Fibroblast of lung (primary cell): Measurements from ENCODE around the gene WDHD1. TPM values are rescaled to one million over a fixed set of nuclear protein-coding genes. Genes with fewer than 3 reads are reported as not detected.

ENCODE experiments used
- DNase-seq, 2 donors: peaks; one replicate each; pipeline versions ENCODE4 v3.0.0 to v3.0.0-alpha.2; 2010; ENCODE audit warnings: low read depth in 2 of 2
- H2AFZ ChIP-seq: 2 replicates; pipeline ENCODE4 v1.5.1; 2012; ENCODE audit warnings: low read length, control low read depth, inconsistent platforms
- H3K27ac ChIP-seq: 2 replicates; pipeline ENCODE4 v1.5.1; 2011; ENCODE audit warnings: low read length, control low read depth; ENCODE audit not compliant: insufficient read depth
- H3K27me3 ChIP-seq: 2 replicates; pipeline ENCODE4 v1.5.1; 2011; ENCODE audit warnings: mild to moderate bottlenecking, low read length; ENCODE audit not compliant: control insufficient read depth, insufficient read depth
- H3K36me3 ChIP-seq: 2 replicates; pipeline ENCODE4 v1.5.1; 2011; ENCODE audit warnings: low read length; ENCODE audit not compliant: control insufficient read depth, insufficient read depth
- H3K4me1 ChIP-seq: 2 replicates; pipeline ENCODE4 v1.5.1; 2011; ENCODE audit warnings: low read length; ENCODE audit not compliant: control insufficient read depth, insufficient read depth; ENCODE audit errors: extremely low read depth
- H3K4me2 ChIP-seq: 2 replicates; pipeline ENCODE4 v1.5.1; 2011; ENCODE audit warnings: low read length, control low read depth; ENCODE audit not compliant: insufficient read depth; ENCODE audit errors: extremely low read depth
- H3K4me3 ChIP-seq, 4 experiments: fragments of 200-600 bp in 1 of 4; sonication (generic) in 1 of 4; replicated peaks in 1 of 4; 2 replicates each; pipeline ENCODE4 v1.5.1; 2011 to 2016; ENCODE audit warnings: low read length in 4 of 4, low read depth in 3 of 4, mild to moderate bottlenecking in 3 of 4, control low read depth in 2 of 4, inconsistent platforms in 1 of 4, mixed read lengths in 1 of 4; ENCODE audit not compliant: insufficient read depth in 1 of 4; ENCODE audit errors: control extremely low read depth in 1 of 4
- H3K79me2 ChIP-seq: 2 replicates; pipeline ENCODE4 v1.5.1; 2012; ENCODE audit warnings: mild to moderate bottlenecking, low read length, inconsistent platforms; ENCODE audit not compliant: control insufficient read depth, insufficient read depth
- H3K9ac ChIP-seq: 2 replicates; pipeline ENCODE4 v1.5.1; 2011; ENCODE audit warnings: mild to moderate bottlenecking, low read length, control low read depth; ENCODE audit not compliant: insufficient read depth
- H3K9me3 ChIP-seq: 2 replicates; pipeline ENCODE4 v1.5.1; 2012; ENCODE audit warnings: low read depth, low read length; ENCODE audit not compliant: control insufficient read depth, insufficient read depth
- H4K20me1 ChIP-seq: 2 replicates; pipeline ENCODE4 v1.5.1; 2011; ENCODE audit warnings: low read length; ENCODE audit not compliant: control insufficient read depth, insufficient read depth; ENCODE audit errors: extremely low read depth
- CTCF ChIP-seq, 2 donors: IDR thresholded peaks in 1 of 2; conservative IDR thresholded peaks in 1 of 2; 1 replicate in 1 of 2; 2 replicates in 1 of 2; pipeline ENCODE4 v1.5.1; 2011 to 2012; ENCODE audit warnings: low read length in 2 of 2, control low read depth in 1 of 2, inconsistent platforms in 1 of 2, low read depth in 1 of 2, mild to moderate bottlenecking in 1 of 2
- EZH2 ChIP-seq: IDR thresholded peaks from 2 replicates; pipeline ENCODE4 v1.5.1; 2012; ENCODE audit warnings: low read length, control low read depth, mild to moderate bottlenecking; ENCODE audit errors: missing control alignments
- polyA plus RNA-seq, 2 donors: library from polyadenylated mRNA; depleted of rRNA in 1 of 2; stranded (reverse) in 1 of 2; unstranded in 1 of 2; fragments of >200 nt; gene quantifications; 2 replicates each; pipeline ENCODE4 v1.2.1, GENCODE V29; 2011 to 2012; ENCODE audit warnings: missing spikeins in 1 of 2
- total RNA-seq: library from RNA; depleted of rRNA; stranded (reverse); fragments of >200 nt; gene quantifications from 2 replicates; pipeline ENCODE4 v1.2.1, GENCODE V29; 2014

The WDHD1 gene
- total and polyA plus RNA-seq, 2 donors (not counting 1 experiment from before 2014, with no cell fraction given): 7.3 to 8.6 TPM

GRCh38 chr14:54891471-54892245 lies 135.2 kb downstream of the WDHD1 start:
- Histone ChIP-seq H3K9me3 (no peaks in the 10 kb centered on the region), H3K4me3 (no peak overlapping the region), H3K4me2 (no peak overlapping the region), H3K79me2 (no peaks in the 10 kb centered on the region), H3K9ac (no peak overlapping the region), H3K27me3 (no peaks in the 10 kb centered on the region), H3K27ac (no peak overlapping the region), H4K20me1 (no peaks in the 10 kb centered on the region), H2AFZ (no peak overlapping the region), H3K4me1 (no peaks in the 10 kb centered on the region), H3K36me3 (no peaks in the 10 kb centered on the region)
- no peak for DNase-seq
- TF ChIP-seq CTCF (conservative IDR thresholded peaks at IDR 0.05 in 1 of 2, IDR thresholded peaks at IDR 0.05 in 1 of 2; ENCODE audit: low read depth in 1 of 2, low read length in 2 of 2) (no peak), EZH2 (no peak)

- Histone ChIP-seq H3K79me2 (no peaks in the 10 kb centered on the region), H3K9me3 (no peaks in the 10 kb centered on the region), H4K20me1 (no peaks in the 10 kb centered on the region), H3K36me3 (no peaks in the 10 kb centered on the region), H3K9ac (no peak overlapping the region), H3K27me3 (no peaks in the 10 kb centered on the region), H2AFZ (no peak overlapping the region), H3K4me2 (no peak overlapping the region), H3K4me1 (no peaks in the 10 kb centered on the region), H3K27ac (no peak overlapping the region), H3K4me3 (no peak overlapping the region)
- TF ChIP-seq CTCF (conservative IDR thresholded peaks at IDR 0.05 in 1 of 2, IDR thresholded peaks at IDR 0.05 in 1 of 2; ENCODE audit: low read depth in 1 of 2, low read length in 2 of 2) (no peak), EZH2 (no peak)
- no peak for DNase-seq
Observed at GRCh38 chr14:54890788-54891187, 136.1 kb downstream of the WDHD1 start.

GRCh38 chr14:54889919-54890318 lies 137.0 kb downstream of the WDHD1 start:
- Histone ChIP-seq H2AFZ (no peak overlapping the region), H3K27ac (no peak overlapping the region), H3K36me3 (no peaks in the 10 kb centered on the region), H3K27me3 (no peaks in the 10 kb centered on the region), H3K4me3 (no peak overlapping the region), H3K4me2 (no peak overlapping the region), H4K20me1 (no peaks in the 10 kb centered on the region), H3K9me3 (no peaks in the 10 kb centered on the region), H3K4me1 (no peaks in the 10 kb centered on the region), H3K9ac (no peak overlapping the region), H3K79me2 (no peaks in the 10 kb centered on the region)
- TF ChIP-seq CTCF (conservative IDR thresholded peaks at IDR 0.05 in 1 of 2, IDR thresholded peaks at IDR 0.05 in 1 of 2; ENCODE audit: low read depth in 1 of 2, low read length in 2 of 2) (no peak), EZH2 (no peak)
- no peak for DNase-seq

Other genes with a start within 250 kb of the WDHD1 start
- gene GCH1, start 124.3 kb downstream of the WDHD1 start, total RNA-seq: 1.5 and 6.4 TPM in 2 replicates
- 1.3 and 3.0 TPM in 2 replicates for gene GCH1, start 124.3 kb downstream of the WDHD1 start, polyA plus RNA-seq
- gene SOCS4, start 137 bp upstream of the WDHD1 start, total RNA-seq: 16.2 and 19.2 TPM in 2 replicates
- gene SOCS4, start 137 bp upstream of the WDHD1 start, polyA plus RNA-seq: 11.5 TPM in 2 replicates
- 14.1 and 16.5 TPM in 2 replicates for gene MAPK1IP1L, start 24.5 kb upstream of the WDHD1 start, total RNA-seq
- 82.3 and 103 TPM in 2 replicates for gene MAPK1IP1L, start 24.5 kb upstream of the WDHD1 start, polyA plus RNA-seq
- gene LGALS3, start 102.2 kb upstream of the WDHD1 start, total RNA-seq: 430 and 434 TPM in 2 replicates
- 333 and 398 TPM in 2 replicates for gene LGALS3, start 102.2 kb upstream of the WDHD1 start, polyA plus RNA-seq
- 0.77 and 8.1 TPM in 2 replicates for gene DLGAP5, start 164.5 kb upstream of the WDHD1 start, total RNA-seq
- 10.5 and 31.2 TPM in 2 replicates for gene DLGAP5, start 164.5 kb upstream of the WDHD1 start, polyA plus RNA-seq
- 23.4 and 29.1 TPM in 2 replicates for gene FBXO34, start 244.3 kb upstream of the WDHD1 start, total RNA-seq
- gene FBXO34, start 244.3 kb upstream of the WDHD1 start, polyA plus RNA-seq: 17.3 and 20.8 TPM in 2 replicates